PC-9 (cell line): ENCODE results near the gene DOHH. TPM values are rescaled to one million over a fixed set of nuclear protein-coding genes. Genes with fewer than 3 reads are reported as not detected.
"Not testable (repeated sequence)": the region's sequence is repeated elsewhere in the genome, so short reads cannot be mapped to it uniquely, and the experiment has no call there.

Experiments used
- BruUV-seq: library from RNA; stranded (reverse); fragments of 400-500 nt; replicated peaks from 2 replicates; lab custom pipeline; 2021; lab: Mats Ljungman, UMichigan
- CTCF ChIA-PET: fragments of 300-600 bp; sonication (Branson Sonifier 250); formaldehyde crosslinking; loops from one replicate; lab custom pipeline; 2022; ENCODE audit warnings: antibody characterized with exemption; lab: Charles Lee
- POLR2A ChIA-PET: fragments of 300-600 bp; sonication (Branson Sonifier 250); formaldehyde crosslinking; loops from one replicate; lab custom pipeline; 2022; ENCODE audit warnings: antibody characterized with exemption; ENCODE audit not compliant: unreplicated experiment; lab: Charles Lee
- DNase-seq, 2 experiments: peaks; one replicate each; pipeline versions ENCODE4 v3.0.0 to v3.0.0-alpha.2; 2015 to 2022; ENCODE audit warnings: mixed read lengths in 1 of 2
- H2AFZ ChIP-seq: fragments of 200-600 bp; sonication (generic); 2 replicates; pipeline ENCODE4 v1.8.1; 2017; ENCODE audit warnings: antibody characterized with exemption
- H3F3A ChIP-seq: fragments of 200-600 bp; sonication (generic); 2 replicates; pipeline ENCODE4 v1.8.1; 2017; ENCODE audit warnings: antibody characterized with exemption, mild to moderate bottlenecking, low read depth; ENCODE audit not compliant: insufficient read depth
- H3K27ac ChIP-seq: fragments of 200-600 bp; sonication (generic); 2 replicates; pipeline ENCODE4 v1.6.1; 2016; ENCODE audit warnings: mixed run types
- H3K27me3 ChIP-seq: fragments of 200-600 bp; sonication (generic); 2 replicates; pipeline ENCODE4 v1.6.1; 2016; ENCODE audit warnings: low read depth, mixed run types; ENCODE audit not compliant: insufficient read depth
- H3K36me3 ChIP-seq: fragments of 200-600 bp; sonication (generic); 2 replicates; pipeline ENCODE4 v1.6.1; 2016; ENCODE audit warnings: low read depth, mixed run types
- H3K4me1 ChIP-seq: fragments of 200-600 bp; sonication (generic); replicated peaks from 2 replicates; pipeline ENCODE4 v1.6.1; 2016; ENCODE audit warnings: mixed run types; ENCODE audit not compliant: insufficient read depth
- H3K4me2 ChIP-seq: fragments of 200-600 bp; sonication (generic); 2 replicates; pipeline ENCODE4 v1.6.1; 2017; ENCODE audit warnings: mixed run types
- H3K4me3 ChIP-seq: fragments of 200-600 bp; sonication (generic); 2 replicates; pipeline ENCODE4 v1.6.1; 2016; ENCODE audit warnings: mixed run types
- H3K79me2 ChIP-seq: fragments of 200-600 bp; sonication (generic); 2 replicates; pipeline ENCODE4 v1.6.1; 2017; ENCODE audit warnings: low read depth, mixed run types
- H3K9me2 ChIP-seq: fragments of 200-600 bp; sonication (generic); 2 replicates; pipeline ENCODE4 v1.8.1; 2017; ENCODE audit warnings: mild to moderate bottlenecking; ENCODE audit not compliant: insufficient read depth
- H3K9me3 ChIP-seq: fragments of 200-600 bp; sonication (generic); 2 replicates; pipeline ENCODE4 v1.8.1; 2016; ENCODE audit warnings: low read depth; ENCODE audit not compliant: insufficient read depth
- H4K20me1 ChIP-seq: fragments of 200-600 bp; sonication (generic); 2 replicates; pipeline ENCODE4 v1.8.1; 2017; ENCODE audit not compliant: insufficient read depth
- CTCF ChIP-seq: fragments of 200-600 bp; sonication (generic); conservative IDR thresholded peaks from 2 replicates; pipeline ENCODE4 v1.6.1; 2017; ENCODE audit warnings: mixed run types, antibody characterized with exemption, mild to moderate bottlenecking, moderate library complexity
- EZH2 ChIP-seq: fragments of 200-600 bp; sonication (generic); IDR thresholded peaks from 2 replicates; pipeline ENCODE4 v1.8.0; 2017; ENCODE audit warnings: antibody characterized with exemption, low read depth
- intact Hi-C: fragments of 100-400 bp; cut with micrococcal nuclease; formaldehyde crosslinking; loops from one replicate; pipeline ENCODE4 v1.10.0; 2022; ENCODE audit not compliant: unreplicated experiment
- total RNA-seq: library from RNA; stranded (reverse); gene quantifications from 2 replicates; pipeline ENCODE4 v1.2.3, GENCODE V29; 2021

Gene DOHH
- total RNA-seq, 1 experiment from 2014 or later: 7.7 TPM

GRCh38 chr19:3510727-3511126 lies 10.3 kb upstream of the DOHH start:
- no peak for DNase-seq
- peaks cover 64% of the 10 kb centered on the region for H3K79me2 ChIP-seq
- no peak overlapping the region for H3K4me3 ChIP-seq
- no peaks in the 10 kb centered on the region for H3K9me2 ChIP-seq
- TF ChIP-seq EZH2: no peak
- TF ChIP-seq CTCF: no peak
- 0 out of 2 replicates have a peak, but pooled peaks cover 7% of the 10 kb centered on the region for H3K4me1 ChIP-seq
- CTCF ChIA-PET: no interaction called here
- no peak overlapping the region for H3K27ac ChIP-seq
- H3F3A ChIP-seq: peaks cover under 1% of the 10 kb centered on the region; the same call in 1 of the 2 replicates
- intact Hi-C loops: no loop called here
- no peaks in the 10 kb centered on the region for H3K9me3 ChIP-seq
- no peaks in the 10 kb centered on the region for H3K27me3 ChIP-seq
- H4K20me1 ChIP-seq: peaks cover 22% of the 10 kb centered on the region
- BruUV-seq: no TSS peak
- H3K4me2 ChIP-seq: no peak overlapping the region
- H3K36me3 ChIP-seq: no peaks in the 10 kb centered on the region
- no peak overlapping the region for H2AFZ ChIP-seq
- POLR2A ChIA-PET: no interaction called here

GRCh38 chr19:3509566-3509989 lies 9.1 kb upstream of the DOHH start:
- Histone ChIP-seq H3K9me2 (no peaks in the 10 kb centered on the region), H3K4me3 (no peak overlapping the region), H3K9me3 (no peaks in the 10 kb centered on the region), H3F3A (peaks cover 12% of the 10 kb centered on the region; the same call in 1 of the 2 replicates), H3K27ac (no peak overlapping the region), H3K79me2 (peaks cover 63% of the 10 kb centered on the region), H4K20me1 (peaks cover 22% of the 10 kb centered on the region), H3K36me3 (no peaks in the 10 kb centered on the region), H3K4me2 (no peak overlapping the region), H3K27me3 (no peaks in the 10 kb centered on the region), H2AFZ (no peak overlapping the region), H3K4me1 (0 out of 2 replicates have a peak, but pooled peaks cover 10% of the 10 kb centered on the region)
- ChIA-PET POLR2A (interaction anchor here (0.6 to 0.7 kb wide), 3 partner anchors 32 to 959 kb away, joined by 3 to 7 read pairs (median 4); no protein-coding TSS in a partner anchor), CTCF (no interaction called here)
- DNase-seq: peak in 1 of 2 experiments; percentile 60
- TF ChIP-seq CTCF (no peak), EZH2 (no peak)
- no TSS peak for BruUV-seq
- intact Hi-C loops: no loop called here

GRCh38 chr19:3508771-3509535 lies 8.5 kb upstream of the DOHH start:
- Histone ChIP-seq H3K4me2 (no peak overlapping the region), H3K79me2 (peaks cover 60% of the 10 kb centered on the region), H3K36me3 (no peaks in the 10 kb centered on the region), H3K27me3 (no peaks in the 10 kb centered on the region), H3K27ac (no peak overlapping the region), H3K9me2 (no peaks in the 10 kb centered on the region), H2AFZ (no peak overlapping the region), H3F3A (peaks cover 12% of the 10 kb centered on the region; the same call in 1 of the 2 replicates), H4K20me1 (peaks cover 22% of the 10 kb centered on the region), H3K4me3 (no peak overlapping the region), H3K4me1 (0 out of 2 replicates have a peak, but pooled peaks cover 10% of the 10 kb centered on the region), H3K9me3 (no peaks in the 10 kb centered on the region)
- no TSS peak for BruUV-seq
- ChIA-PET POLR2A (interaction anchor here (0.6 kb wide), 2 partner anchors 33 to 958 kb away, joined by 4 to 7 read pairs; no protein-coding TSS in a partner anchor), CTCF (no interaction called here)
- TF ChIP-seq EZH2: no peak
- TF ChIP-seq CTCF: no peak
- no peak for DNase-seq
- intact Hi-C loops: no loop called here

DNA sequence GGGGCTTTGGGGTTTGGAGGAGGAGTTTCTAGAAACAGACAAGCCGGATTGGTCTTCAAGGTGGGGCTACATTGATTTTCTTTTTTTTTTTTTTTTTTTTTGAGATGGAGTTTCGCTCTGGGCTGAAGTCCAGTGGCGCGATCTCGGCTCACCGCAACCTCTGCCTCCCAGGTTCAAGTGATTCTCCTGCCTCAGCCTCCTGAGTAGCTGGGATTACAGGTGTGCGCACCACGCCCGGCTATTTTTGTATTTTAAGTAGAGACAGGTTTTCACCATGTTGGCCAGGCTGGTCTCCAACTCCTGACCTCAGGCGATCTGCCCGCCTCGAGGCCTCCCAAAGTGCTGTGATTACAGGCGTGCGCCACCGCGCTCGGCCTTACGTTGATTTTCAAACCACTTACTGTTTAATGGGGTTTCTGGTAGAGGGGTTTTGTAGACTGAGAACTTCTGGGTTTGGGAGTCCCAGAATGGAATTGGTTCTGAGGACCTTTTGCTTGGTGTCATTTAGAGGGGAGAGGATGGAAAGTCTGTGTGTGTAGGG lies 7.7 kb upstream of the DOHH start:
- BruUV-seq, CTCF ChIA-PET, H3K4me3 ChIP-seq, H3K27me3 ChIP-seq, H3K9me3 ChIP-seq, H3K27ac ChIP-seq, intact Hi-C loops, DNase-seq, H3K4me2 ChIP-seq, H3K36me3 ChIP-seq, POLR2A ChIA-PET, H3K9me2 ChIP-seq, H2AFZ ChIP-seq: not testable (repeated sequence)
- Histone ChIP-seq H3K4me1 (0 out of 2 replicates have a peak, but pooled peaks cover 10% of the 10 kb centered on the region), H3F3A (peaks cover 12% of the 10 kb centered on the region; the same call in 1 of the 2 replicates), H3K79me2 (peaks cover 60% of the 10 kb centered on the region), H4K20me1 (peaks cover 22% of the 10 kb centered on the region)
